ENCODE results near the gene CSF2.

CSF2 gene

GRCh38 chr5:132098621-132099020 lies 25.0 kb downstream of the CSF2 start:
- Mint-ChIP-seq H3K9me3 (no peaks in the 10 kb centered on the region), H3K4me3 (no peak overlapping the region), H3K4me1 (no peaks in the 10 kb centered on the region), H3K36me3 (ENCODE audit: low read depth) (no peaks in the 10 kb centered on the region), H3K27ac (no peak overlapping the region), H3K27me3 (ENCODE audit: low read depth, poor library complexity) (peaks cover 11% of the 10 kb centered on the region)
- no peak for DNase-seq
- TF ChIP-seq CTCF (IDR thresholded peaks at IDR 0.05) = no peak

- Mint-ChIP-seq H3K4me1 (no peaks in the 10 kb centered on the region), H3K9me3 (no peaks in the 10 kb centered on the region), H3K36me3 (ENCODE audit: low read depth) (no peaks in the 10 kb centered on the region), H3K27me3 (ENCODE audit: low read depth, poor library complexity) (peaks cover 6% of the 10 kb centered on the region), H3K4me3 (no peak overlapping the region), H3K27ac (no peak overlapping the region)
- DNase-seq = no peak
- TF ChIP-seq CTCF (IDR thresholded peaks at IDR 0.05) = no peak
Measured at GRCh38 chr5:132099076-132099748, 25.6 kb downstream of the CSF2 start.

GRCh38 chr5:132099905-132100304 lies 26.3 kb downstream of the CSF2 start:
- Mint-ChIP-seq H3K4me1 (no peaks in the 10 kb centered on the region), H3K27ac (no peak overlapping the region), H3K36me3 (ENCODE audit: low read depth) (no peaks in the 10 kb centered on the region), H3K9me3 (no peaks in the 10 kb centered on the region), H3K4me3 (no peak overlapping the region), H3K27me3 (ENCODE audit: low read depth, poor library complexity) (peaks cover 6% of the 10 kb centered on the region)
- DNase-seq = no peak
- TF ChIP-seq CTCF (IDR thresholded peaks at IDR 0.05) = no peak

GRCh38 chr5:132100672-132101261 lies 27.2 kb downstream of the CSF2 start:
- H3K36me3 Mint-ChIP-seq (ENCODE audit: low read depth) = no peaks in the 10 kb centered on the region
- H3K27me3 Mint-ChIP-seq (ENCODE audit: low read depth, poor library complexity) = peaks cover 6% of the 10 kb centered on the region
- H3K4me3 Mint-ChIP-seq = no peak overlapping the region
- DNase-seq = no peak
- TF ChIP-seq CTCF (IDR thresholded peaks at IDR 0.05) = no peak
- no peak overlapping the region for H3K27ac Mint-ChIP-seq
- no peaks in the 10 kb centered on the region for H3K9me3 Mint-ChIP-seq
- H3K4me1 Mint-ChIP-seq = no peaks in the 10 kb centered on the region

- no peak for DNase-seq
- H3K4me1 Mint-ChIP-seq = no peaks in the 10 kb centered on the region
- H3K9me3 Mint-ChIP-seq = no peaks in the 10 kb centered on the region
- no peak overlapping the region for H3K27ac Mint-ChIP-seq
- H3K27me3 Mint-ChIP-seq (ENCODE audit: low read depth, poor library complexity) = peaks cover 6% of the 10 kb centered on the region
- H3K4me3 Mint-ChIP-seq = no peak overlapping the region
- H3K36me3 Mint-ChIP-seq (ENCODE audit: low read depth) = no peaks in the 10 kb centered on the region
- no peak for TF ChIP-seq CTCF (IDR thresholded peaks at IDR 0.05)
Measured at GRCh38 chr5:132101385-132101880, 27.8 kb downstream of the CSF2 start.
